Stimulated activated CD4-positive, alpha-beta T cell treated with anti-CD3 and anti-CD28 coated beads, Interleukin-15, amount 100 ng/mL, for 48 hours (primary cell): ENCODE results near the gene CCNI2.
"Not testable (repeated sequence)": the region's sequence is repeated elsewhere in the genome, so short reads cannot be mapped to it uniquely, and the experiment has no call there.

Experiments used
- DNase-seq, 2 donors: peaks; one replicate each; pipeline ENCODE4 v3.0.0-alpha.2; 2020; ENCODE audit warnings: low read depth in 2 of 2

CCNI2 gene

DNA sequence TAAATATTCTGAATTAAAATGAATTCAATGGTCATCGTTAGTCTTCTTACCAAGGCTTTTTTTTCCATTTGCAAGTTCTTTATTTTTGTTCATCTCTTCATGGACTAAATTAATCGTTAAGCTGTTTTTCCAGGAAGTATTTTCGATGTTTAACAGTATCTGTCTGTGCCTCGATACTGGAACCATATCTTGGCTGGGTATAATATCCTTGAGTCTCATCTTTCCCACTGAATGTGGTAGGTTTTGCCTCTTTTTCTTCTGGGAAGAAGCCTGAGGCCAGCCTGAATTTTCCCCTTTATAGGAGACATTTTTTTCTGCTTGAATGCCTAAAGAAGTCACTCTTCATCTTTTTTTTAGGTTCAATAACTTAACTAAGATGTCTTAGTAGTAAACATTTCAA lies 33.8 kb downstream of the CCNI2 start:
- DNase-seq: no peak

DNA sequence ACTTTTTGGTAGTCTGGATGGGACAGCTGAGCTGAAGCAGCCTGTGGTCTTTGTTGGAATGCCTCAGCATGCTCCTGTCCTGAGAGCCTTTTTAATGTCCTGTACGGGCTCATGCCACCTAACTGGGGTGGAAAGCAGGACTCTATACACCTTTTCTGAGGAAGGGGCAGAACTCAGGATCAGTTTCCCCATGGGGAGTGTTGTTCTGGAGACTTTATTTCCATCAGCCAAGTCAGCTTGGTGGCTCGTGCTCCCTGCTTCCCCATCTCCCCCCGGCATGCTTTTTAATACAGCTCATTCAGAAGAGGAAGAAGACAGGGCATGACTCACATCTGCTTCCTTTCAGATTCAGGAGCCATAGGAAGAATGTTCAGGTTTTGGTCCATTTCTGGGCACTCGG lies 34.9 kb downstream of the CCNI2 start:
- no peak for DNase-seq

DNA sequence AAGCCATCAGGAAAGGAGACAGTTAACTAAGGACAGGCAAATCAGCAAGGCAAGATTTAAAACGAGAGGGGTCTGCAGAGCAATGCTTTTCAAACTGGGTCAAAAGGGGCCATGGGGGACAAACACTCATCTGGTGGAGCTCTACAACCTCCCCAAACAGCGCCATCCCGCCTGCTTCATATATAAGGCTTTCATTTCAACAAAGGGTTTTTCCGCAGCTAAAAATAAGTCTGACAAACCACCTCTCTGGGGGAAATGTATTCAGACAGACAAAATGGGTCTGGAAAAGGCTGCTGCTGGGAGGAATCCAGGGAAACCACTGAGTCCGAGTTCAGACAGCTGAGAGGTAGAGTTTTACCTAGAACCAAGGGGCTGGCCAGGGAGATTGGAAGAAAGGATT lies 38.1 kb downstream of the CCNI2 start:
- DNase-seq: no peak

DNA sequence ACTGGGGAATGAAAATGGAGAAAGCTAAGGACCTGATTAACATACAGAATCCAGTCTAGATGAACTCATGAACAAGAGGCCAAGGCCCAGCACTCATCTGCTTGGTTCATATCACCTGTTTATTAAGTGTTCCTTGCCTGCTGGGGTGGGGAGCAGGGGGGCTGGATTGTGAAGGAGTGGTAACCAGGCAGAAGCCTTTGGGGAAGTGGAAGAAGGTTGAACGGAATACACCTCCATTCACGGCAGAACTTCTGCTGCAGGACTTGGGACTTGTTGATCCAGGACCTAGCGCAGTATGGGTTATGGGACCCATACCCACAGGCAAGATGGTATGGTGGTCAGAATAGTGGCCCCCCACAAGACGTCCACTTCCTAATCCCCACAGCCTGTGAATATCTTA lies 38.6 kb downstream of the CCNI2 start:
- no peak for DNase-seq

DNA sequence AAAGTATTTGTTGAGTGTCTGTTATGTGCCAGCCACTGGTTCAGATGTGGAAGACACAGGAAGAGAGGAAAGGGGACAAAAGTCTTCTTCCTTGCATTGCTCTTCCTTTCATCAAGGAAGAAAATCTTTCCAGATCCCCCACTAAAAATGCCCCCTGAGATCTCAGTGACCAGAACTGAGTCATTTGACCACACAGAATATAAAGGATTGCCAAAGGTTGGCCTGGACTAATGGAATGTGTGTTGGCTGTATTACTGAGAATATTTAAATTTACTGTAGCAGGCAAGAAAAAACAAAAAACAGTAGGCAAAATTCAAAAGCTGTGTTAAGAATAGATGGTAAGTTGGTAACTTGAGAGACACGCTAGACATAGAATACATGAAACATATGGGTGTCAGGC lies 39.9 kb downstream of the CCNI2 start:
- DNase-seq: no peak

DNA sequence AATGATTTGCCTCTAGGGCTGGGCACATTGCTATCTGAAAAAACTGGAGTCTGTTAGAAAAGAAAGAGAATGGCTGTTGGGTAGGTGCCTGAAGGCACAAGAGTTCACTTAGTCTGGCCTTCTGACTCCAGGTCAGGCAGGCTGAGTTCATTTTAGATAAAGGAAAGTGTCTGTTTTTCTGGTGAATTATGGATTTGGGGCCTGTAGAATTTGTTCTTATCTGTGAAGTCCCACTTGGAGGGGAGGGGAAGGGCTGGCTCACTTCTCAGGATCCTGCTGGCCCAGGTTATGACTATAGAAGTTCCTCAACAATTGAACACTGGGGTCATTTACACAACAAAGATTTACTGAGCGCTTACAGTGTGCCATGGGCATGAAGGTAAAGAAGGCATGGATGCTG lies 41.3 kb downstream of the CCNI2 start:
- no peak for DNase-seq

DNA sequence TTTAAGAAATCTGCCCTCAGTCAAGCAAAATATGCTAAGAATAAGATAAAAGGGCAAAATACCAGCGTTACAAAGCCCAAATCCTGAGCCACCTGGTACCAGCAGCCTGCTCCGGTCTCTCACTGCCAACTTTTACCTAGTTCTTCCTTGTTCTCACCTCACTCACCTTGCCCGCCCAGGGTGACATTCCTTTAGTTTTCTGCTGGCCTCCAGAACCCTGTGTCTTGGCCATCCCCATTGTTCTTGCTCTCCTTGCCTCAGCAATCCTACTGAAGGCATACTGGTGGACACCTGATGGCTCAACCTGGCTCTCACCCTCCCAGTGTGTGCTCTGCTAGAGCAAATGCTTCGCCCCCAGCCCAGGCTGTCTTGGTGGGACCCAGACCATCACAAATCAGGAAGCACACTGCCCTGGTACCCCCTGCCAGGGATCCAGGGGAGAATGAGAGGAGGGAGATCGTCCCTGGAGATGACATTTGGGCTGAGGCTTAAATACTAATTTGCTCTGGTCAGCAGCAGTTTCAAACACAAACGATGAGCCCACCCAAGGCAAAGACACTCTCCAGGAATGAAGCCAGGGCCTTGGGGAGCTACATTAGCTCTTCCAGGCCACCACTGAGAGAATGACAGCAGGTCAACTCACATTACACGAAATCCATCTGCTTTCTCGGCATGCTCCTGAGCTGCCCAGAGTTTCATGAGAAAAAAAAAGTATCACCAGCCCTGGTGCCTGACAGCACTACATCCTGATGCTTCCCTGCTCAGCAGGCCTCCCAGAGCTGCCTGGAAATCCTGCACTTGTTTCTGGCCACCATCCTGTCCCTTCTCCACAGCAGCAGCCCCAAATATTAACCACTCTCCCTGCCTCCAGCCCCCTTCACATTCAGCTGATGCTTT lies 42.0 kb downstream of the CCNI2 start:
- DNase-seq: no peak

DNA sequence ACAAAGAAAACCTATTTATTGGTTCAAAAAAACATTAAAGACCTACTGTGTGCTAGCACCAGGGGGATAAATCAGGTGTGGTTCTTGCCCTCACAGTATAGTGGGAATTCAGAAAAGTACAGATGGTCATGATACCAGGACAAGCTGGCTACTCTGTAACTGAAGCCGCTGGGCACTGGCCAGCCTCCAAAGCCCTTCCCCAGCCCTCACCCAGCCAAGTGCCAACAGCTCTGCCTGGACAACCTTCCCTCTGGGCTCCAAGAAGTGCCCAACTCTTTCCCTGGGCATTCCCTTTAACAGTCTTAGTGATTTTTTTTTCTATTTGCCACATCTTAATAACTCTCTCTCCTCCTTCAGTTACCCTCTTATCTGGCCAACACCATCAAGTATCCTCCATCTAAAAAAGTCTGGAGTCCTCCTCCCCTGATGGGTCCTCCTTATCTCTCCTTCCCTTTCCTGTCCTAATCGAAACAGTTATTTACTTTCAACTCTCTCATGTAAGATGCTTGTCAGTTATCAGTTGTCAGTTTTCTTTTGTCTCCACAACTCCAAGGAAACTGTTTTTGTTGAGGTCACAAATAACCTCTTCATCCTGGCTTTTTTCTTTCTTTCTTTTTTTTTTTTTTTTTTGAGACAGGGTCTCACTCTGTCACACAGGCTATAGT lies 43.1 kb downstream of the CCNI2 start:
- no peak for DNase-seq

DNA sequence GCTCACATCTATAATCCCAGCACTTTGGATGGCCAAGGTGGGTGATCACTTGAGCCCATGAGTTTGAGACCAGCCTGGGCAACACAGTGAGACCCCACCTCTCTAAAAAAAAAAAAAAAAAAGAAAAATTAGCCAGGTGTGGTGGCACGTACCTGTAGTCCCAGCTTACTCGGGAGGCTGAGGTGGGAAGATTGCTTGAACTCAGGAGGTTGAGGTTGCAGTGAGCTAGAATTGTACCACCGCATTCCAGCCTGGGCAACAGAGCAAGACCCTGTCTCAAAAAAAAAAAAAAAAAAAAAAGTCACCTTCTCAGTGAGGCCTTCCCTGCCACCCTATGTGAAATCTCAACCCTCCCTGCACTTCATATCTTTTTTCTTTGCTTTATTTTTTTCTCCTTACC lies 43.8 kb downstream of the CCNI2 start:
- no peak for DNase-seq

DNA sequence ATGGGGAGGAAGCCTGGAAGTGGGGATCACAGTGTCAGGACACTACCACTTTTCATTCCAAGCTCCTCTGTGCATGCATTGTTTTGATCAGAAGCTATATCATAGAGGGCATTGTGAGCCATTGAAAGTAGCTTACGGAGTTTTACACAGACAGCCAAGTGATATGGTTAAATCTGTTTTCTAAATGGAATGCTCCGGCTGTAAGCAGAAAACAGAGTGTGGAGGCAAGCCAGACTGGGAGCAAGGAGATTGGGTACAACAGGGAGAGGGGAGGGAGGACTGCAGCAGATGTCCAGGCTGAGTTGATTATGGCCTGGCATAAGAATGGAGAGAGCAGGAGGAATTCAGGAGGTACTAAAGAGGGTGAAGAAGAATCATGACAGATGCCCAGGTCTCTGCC lies 50.4 kb downstream of the CCNI2 start:
- no peak for DNase-seq

DNA sequence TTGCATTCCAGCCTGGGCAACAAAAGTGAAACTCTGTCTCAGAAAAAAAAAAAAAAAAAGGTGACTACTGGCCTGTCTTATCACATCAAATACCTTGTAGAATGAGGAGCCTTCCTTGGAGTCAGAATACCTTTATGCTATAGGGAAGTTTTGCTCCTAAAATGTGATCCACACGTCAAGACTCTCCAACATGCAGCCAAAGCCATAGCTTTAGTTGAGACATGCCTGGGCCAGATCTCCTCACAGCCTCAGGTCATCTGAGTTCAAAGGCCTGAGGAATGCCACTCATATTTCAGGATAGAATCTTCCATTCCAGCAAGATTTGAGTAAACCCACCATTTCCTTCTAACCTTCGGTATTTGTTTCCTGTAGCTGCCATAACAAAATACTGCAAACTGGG lies 52.2 kb downstream of the CCNI2 start:
- DNase-seq: no peak

DNA sequence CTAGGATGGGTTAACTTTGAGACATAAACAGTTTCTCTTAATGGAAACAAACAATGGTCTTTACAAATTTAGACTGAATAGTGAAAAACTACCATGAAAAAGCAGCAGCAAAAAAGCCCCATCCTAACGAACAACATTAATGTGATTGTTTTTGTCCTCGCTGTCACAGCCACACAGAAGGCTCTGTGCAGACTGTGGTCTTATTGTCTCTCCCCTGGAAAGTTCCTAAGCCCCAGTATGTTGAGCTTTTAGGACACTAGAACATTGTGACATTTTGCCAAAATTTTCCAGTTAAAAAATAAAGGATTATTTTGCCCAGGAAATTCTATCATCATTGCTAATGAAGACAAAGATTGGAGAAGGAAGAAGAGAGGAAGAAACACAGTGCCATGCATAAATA lies 53.3 kb downstream of the CCNI2 start:
- DNase-seq: no peak

DNA sequence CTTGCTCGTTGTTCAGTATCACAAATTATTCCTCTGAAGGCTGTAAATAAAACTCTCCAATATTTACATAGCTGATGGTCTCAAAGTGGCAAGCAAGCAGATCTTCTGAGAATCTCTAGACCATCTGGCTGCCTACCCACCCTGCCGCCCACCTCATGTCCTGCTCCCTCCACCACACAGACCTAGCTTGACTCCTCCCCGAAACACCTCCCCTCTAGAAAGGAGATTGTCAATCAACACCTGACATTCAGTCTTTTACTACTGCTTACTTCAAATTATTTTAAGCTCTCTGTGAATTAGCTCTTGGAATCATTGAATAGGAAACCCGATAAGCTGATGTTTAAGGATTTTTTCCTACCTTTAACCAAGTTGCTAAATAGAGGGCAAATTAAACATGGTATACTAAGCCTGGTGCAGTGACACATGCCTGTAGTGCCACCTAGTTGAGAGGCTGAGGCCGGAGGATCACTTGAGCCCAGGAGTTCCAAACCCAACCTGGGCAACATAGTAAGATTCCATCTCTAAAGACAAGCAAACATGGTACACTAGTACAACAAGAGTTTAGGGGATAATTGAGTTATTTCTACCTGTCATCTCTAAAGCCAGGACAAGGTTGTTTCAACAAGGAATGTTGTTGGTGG lies 54.9 kb downstream of the CCNI2 start:
- no peak for DNase-seq

DNA sequence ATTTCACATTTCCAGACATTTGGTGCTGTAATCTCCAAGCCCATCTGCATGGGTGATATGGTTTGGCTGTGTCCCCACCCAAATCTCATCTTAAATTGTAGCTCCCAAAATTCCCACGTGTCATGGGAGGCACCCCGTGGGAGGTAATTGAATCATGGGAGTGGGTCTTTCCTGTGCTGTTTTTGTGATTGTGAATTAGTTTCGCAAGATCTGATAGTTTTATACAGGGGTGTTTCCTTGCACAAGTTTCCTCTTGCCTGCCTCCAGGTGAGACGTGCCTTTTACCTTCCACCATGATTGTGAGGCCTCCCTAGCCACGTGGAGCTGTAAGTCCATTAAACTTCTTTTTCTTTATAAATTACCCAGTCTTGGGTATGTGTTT lies 55.5 kb downstream of the CCNI2 start:
- DNase-seq: not testable (repeated sequence)
